HFFc6 (cell line): ENCODE data around the gene C10orf62. TPM values are rescaled to one million over a fixed set of nuclear protein-coding genes. Genes with fewer than 3 reads are reported as not detected.

Experiments used
- DNase-seq: peaks from one replicate; pipeline ENCODE4 v3.0.0-alpha.2; 2018
- H3K27ac Mint-ChIP-seq: 2 replicates; pipeline ENCODE4 v1.8.0; 2020; ENCODE audit warnings: mild to moderate bottlenecking, mixed read lengths
- H3K27me3 Mint-ChIP-seq: 2 replicates; pipeline ENCODE4 v1.8.0; 2021; ENCODE audit warnings: mild to moderate bottlenecking, moderate library complexity, mixed read lengths; ENCODE audit not compliant: insufficient read depth
- H3K36me3 Mint-ChIP-seq: 2 replicates; pipeline ENCODE4 v1.8.0; 2021; ENCODE audit warnings: low read depth, mixed read lengths
- H3K4me1 Mint-ChIP-seq: 2 replicates; pipeline ENCODE4 v1.8.0; 2020; ENCODE audit warnings: low read depth, mixed read lengths
- H3K4me3 Mint-ChIP-seq: 2 replicates; pipeline ENCODE4 v1.8.0; 2020; ENCODE audit warnings: mild to moderate bottlenecking, moderate library complexity, mixed read lengths
- H3K9me3 Mint-ChIP-seq: 2 replicates; pipeline ENCODE4 v1.8.0; 2020; ENCODE audit warnings: mild to moderate bottlenecking, mixed read lengths
- CTCF ChIP-seq: fragments of 200-600 bp; sonication (generic); IDR thresholded peaks from 2 replicates; pipeline ENCODE4 v1.5.0; 2021; ENCODE audit warnings: antibody characterized with exemption, mild to moderate bottlenecking
- total RNA-seq, 6 experiments: library from RNA; stranded (reverse); fragmentation: NEBNext Ultra II Directional; extraction: Animal tissue kit (Norgen Biotek cat#: 25700); gene quantifications; 2 replicates in 1 of 6; 3 replicates in 5 of 6; pipeline ENCODE4 v1.2.3, GENCODE V29; 2021

C10orf62 gene
- total RNA-seq, 6 experiments from 2014 or later = not detected

GRCh38 chr10:97618733-97619132 lies 29.2 kb downstream of the C10orf62 start:
- no peaks in the 10 kb centered on the region for H3K9me3 Mint-ChIP-seq
- H3K36me3 Mint-ChIP-seq = no peaks in the 10 kb centered on the region
- H3K4me1 Mint-ChIP-seq = no peaks in the 10 kb centered on the region
- no peaks in the 10 kb centered on the region for H3K27me3 Mint-ChIP-seq
- DNase-seq = no peak
- no peak overlapping the region for H3K4me3 Mint-ChIP-seq
- TF ChIP-seq CTCF = no peak
- no peak overlapping the region for H3K27ac Mint-ChIP-seq

- H3K27me3 Mint-ChIP-seq = no peaks in the 10 kb centered on the region
- DNase-seq = no peak
- no peaks in the 10 kb centered on the region for H3K4me1 Mint-ChIP-seq
- H3K36me3 Mint-ChIP-seq = no peaks in the 10 kb centered on the region
- no peak overlapping the region for H3K27ac Mint-ChIP-seq
- no peak for TF ChIP-seq CTCF
- H3K9me3 Mint-ChIP-seq = no peaks in the 10 kb centered on the region
- H3K4me3 Mint-ChIP-seq = no peak overlapping the region
These were observed 33.8 kb downstream of the C10orf62 start for GRCh38 chr10:97623277-97623676.

GRCh38 chr10:97627731-97628130 lies 38.2 kb downstream of the C10orf62 start:
- Mint-ChIP-seq H3K4me3 (no peak overlapping the region), H3K27me3 (no peaks in the 10 kb centered on the region), H3K27ac (no peak overlapping the region)

GRCh38 chr10:97628228-97628627 lies 38.7 kb downstream of the C10orf62 start:
- DNase-seq = no peak
- Mint-ChIP-seq H3K27ac (no peak overlapping the region), H3K4me1 (peaks cover 17% of the 10 kb centered on the region), H3K9me3 (no peaks in the 10 kb centered on the region), H3K27me3 (no peaks in the 10 kb centered on the region), H3K36me3 (no peaks in the 10 kb centered on the region), H3K4me3 (no peak overlapping the region)
- no peak for TF ChIP-seq CTCF

More at GRCh38 chr10:97627731-97628130, 38.2 kb downstream of the C10orf62 start:
- TF ChIP-seq CTCF = no peak
- peaks cover 12% of the 10 kb centered on the region for H3K4me1 Mint-ChIP-seq
- no peaks in the 10 kb centered on the region for H3K9me3 Mint-ChIP-seq
- H3K36me3 Mint-ChIP-seq = no peaks in the 10 kb centered on the region
- no peak for DNase-seq

GRCh38 chr10:97629289-97629688 lies 39.8 kb downstream of the C10orf62 start:
- no peak overlapping the region for H3K4me3 Mint-ChIP-seq

More at GRCh38 chr10:97629289-97629688, 39.8 kb downstream of the C10orf62 start:
- Mint-ChIP-seq H3K9me3 (no peaks in the 10 kb centered on the region), H3K27ac (no peak overlapping the region), H3K36me3 (no peaks in the 10 kb centered on the region), H3K4me1 (peaks cover 23% of the 10 kb centered on the region), H3K27me3 (no peaks in the 10 kb centered on the region)
- TF ChIP-seq CTCF = no peak
- DNase-seq = no peak
